Measurements from ENCODE around the gene FXYD7.

GRCh38 chr19:35099897-35100275, 43.2 kb upstream of the FXYD7 start:
- TF ChIP-seq CTCF (IDR thresholded peaks at IDR 0.05): no peak
- no peak for TF ChIP-seq POLR2A (IDR thresholded peaks at IDR 0.05)
- TF ChIP-seq EP300 (IDR thresholded peaks at IDR 0.05): no peak
